Hematopoietic multipotent progenitor cell treated with erythropoietin and hydrocortisone succinate and interleukin-3 and kit ligand, for 4 days (in vitro differentiated cells): ENCODE data around the gene ZHX3.

Experiments used
- DNase-seq: peaks from one replicate; pipeline ENCODE4 v3.0.0-alpha.2; 2015

Gene ZHX3

DNA sequence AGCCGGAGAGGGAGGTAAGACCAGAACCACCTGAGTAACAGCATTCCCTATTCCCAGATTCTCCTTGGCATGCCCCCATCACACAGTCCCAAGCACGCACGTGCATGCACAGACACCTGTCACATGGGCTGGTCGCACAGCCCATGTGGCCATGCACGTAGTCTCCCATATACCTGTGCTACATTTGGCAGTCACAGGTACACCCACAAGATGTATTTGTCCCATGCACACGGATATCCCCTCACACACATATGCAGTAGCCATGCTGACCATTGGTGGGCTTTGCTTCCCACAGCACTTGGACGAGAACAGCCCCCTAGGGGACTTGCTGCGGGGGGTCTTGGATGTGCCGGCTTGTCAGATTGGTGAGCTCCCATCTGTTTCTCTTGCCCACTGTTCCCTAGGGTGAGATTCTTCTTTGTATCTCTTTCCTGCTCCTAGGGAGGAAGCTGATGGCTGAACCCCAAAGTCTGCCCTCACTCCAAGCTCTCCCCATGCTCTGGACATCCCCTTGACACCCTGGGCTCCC lies 148.3 kb downstream of the ZHX3 start:
- no peak for DNase-seq

DNA sequence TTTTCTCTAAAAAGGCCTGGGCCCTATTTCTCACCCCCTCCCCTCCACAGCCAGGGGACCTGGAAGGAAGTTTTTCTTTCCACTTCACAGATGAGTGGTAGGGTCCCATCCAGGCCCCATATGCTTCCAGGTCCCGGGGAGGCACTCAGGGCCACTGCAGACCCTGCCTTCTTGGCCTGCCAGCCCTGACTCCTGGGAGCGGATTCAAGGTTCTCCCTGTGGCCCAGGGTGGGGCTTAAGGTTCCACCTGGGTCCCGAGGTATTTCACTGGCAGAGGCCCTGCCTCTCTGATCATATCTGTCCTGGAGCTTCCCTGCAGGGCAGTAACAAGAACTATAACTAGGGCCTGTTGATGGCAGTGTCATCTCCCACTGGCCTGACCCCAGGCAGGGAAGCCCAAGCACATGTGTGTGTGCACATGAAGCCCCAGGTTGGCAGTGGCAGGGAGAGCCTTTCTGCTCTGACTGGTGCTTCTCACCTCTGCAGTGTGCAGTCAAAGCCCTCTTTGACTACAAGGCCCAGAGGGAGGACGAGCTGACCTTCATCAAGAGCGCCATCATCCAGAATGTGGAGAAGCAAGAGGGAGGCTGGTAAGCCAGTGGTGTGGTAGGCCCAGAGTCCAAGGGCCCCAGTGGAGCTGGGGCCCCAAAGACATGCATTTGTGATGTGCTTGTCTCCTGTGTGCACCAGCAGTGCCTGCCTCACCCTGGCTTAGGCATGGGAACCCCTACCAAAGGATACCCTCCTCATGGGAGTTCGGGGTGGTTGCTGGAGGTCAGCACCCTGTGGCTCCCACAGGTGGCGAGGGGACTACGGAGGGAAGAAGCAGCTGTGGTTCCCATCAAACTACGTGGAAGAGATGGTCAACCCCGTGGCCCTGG lies 149.0 kb downstream of the ZHX3 start:
- DNase-seq: no peak

DNA sequence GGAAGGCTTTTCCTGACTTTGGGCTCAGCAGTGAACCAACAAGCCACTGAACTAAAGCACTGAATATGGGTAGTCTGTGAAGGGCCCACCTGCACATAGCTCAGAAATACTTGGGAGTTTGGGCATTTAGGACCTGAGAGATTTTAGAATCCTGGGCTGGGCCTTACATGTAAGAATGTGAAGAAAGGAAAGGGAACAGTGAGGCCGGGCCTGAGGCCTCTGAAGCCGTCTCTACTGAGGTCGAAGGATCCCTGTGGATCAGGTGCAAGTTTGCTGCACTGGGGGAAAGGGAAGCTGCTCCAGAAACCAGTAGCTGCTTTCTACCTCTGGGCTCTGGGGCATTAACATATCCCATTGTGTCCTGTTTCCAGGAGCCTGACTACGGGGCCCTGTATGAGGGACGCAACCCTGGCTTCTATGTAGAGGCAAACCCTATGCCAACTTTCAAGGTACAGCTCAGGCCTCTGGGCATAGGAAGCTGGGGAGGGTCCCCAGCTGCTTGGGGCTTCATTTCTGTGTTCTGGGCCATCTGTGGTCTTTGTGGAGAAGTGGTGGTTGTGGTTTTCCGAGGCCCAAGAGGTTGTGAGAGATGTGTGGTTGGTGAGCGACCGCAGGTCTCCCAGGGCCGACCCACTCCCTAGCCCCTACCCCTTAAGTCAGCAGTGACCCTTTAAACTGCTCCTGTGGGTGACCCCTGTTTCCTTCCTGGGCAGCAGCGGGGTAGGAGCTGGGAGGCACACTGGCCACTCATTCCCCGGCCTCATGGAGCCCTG lies 149.9 kb downstream of the ZHX3 start:
- DNase-seq: peak; percentile 64

DNA sequence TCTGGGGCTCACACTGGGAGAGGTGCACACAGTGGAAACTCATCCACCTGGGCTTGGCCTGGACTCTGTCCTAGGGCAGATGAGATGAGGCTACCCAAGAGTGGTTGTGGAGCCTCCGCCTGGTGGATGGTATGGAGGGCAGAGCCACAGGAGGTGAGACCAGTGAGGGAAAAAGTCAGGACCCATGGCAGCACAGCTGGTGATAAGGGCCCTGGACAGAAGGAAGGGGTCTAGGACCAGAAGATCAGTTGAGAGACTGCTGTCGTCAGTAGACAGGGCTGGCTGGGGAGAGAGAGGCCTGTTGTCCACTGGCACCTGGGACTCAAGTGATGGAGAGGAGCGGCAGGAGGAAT lies 150.4 kb downstream of the ZHX3 start:
- no peak for DNase-seq

DNA sequence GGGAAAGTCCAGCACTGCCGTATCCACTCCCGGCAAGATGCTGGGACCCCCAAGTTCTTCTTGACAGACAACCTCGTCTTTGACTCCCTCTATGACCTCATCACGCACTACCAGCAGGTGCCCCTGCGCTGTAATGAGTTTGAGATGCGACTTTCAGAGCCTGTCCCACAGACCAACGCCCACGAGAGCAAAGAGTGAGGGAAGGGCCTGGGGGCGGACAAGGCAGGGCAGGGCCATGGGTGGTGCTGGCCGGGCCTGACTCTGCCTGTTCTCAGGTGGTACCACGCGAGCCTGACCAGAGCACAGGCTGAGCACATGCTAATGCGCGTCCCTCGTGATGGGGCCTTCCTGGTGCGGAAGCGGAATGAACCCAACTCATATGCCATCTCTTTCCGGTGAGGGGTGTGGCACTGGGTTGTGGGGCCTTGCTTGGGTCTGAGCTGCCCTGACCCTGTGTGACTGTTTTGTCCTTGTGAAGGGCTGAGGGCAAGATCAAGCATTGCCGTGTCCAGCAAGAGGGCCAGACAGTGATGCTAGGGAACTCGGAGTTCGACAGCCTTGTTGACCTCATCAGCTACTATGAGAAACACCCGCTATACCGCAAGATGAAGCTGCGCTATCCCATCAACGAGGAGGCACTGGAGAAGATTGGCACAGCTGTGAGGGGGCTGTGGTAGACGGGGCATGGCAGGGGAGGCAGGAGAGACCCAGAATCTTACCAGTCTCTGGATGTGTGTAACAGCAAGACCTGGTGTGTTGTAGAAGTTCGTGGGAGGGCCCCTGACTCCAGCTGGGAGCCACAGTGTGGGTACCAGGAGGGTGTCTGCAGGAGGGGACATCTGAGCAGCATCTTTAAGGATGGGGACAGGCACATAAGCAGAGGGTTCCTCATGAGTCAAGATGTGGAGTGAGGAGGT lies 151.1 kb downstream of the ZHX3 start:
- DNase-seq: no peak

GRCh38 chr20:41165001-41165882 lies 152.3 kb downstream of the ZHX3 start:
- no peak for DNase-seq

- DNase-seq: no peak
Measured at GRCh38 chr20:41163821-41164220, 153.7 kb downstream of the ZHX3 start.

GRCh38 chr20:41162396-41162795 lies 155.1 kb downstream of the ZHX3 start:
- DNase-seq: no peak

GRCh38 chr20:41161886-41162285 lies 155.6 kb downstream of the ZHX3 start:
- DNase-seq: no peak

- no peak for DNase-seq
Measured at GRCh38 chr20:41160686-41161085, 156.8 kb downstream of the ZHX3 start.

DNA sequence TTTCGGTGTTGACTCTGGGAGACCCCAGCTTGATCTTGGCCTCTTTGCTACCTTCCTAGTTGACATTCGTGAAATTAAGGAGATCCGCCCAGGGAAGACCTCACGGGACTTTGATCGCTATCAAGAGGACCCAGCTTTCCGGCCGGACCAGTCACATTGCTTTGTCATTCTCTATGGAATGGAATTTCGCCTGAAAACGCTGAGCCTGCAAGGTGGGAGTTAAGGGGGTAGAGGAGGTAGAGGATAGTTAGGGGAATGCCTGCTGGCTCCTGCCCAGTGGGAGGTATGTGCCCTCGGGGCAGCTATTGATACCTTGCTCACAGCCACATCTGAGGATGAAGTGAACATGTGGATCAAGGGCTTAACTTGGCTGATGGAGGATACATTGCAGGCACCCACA lies 158.0 kb downstream of the ZHX3 start:
- no peak for DNase-seq

GRCh38 chr20:41158082-41158625 lies 159.4 kb downstream of the ZHX3 start:
- no peak for DNase-seq

DNA sequence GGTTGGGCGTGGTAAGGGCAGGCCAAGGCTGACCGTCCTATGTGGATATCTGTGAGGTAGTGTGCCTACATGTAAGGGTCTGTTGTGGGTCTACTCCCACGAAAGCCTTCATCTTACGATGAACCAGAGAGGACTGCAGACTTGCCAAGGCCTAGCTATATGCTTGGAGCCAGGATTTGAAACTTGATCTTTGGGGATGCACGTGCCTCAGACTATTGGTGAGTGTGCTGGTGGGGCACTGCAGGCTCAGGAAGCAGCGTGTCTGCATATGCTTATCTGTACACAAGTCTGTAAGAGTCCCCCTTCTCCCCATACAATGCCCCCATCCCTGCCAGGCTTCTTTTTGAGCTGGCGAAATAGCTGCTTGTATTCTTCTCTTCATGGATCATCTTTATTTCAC lies 162.3 kb downstream of the ZHX3 start:
- no peak for DNase-seq

GRCh38 chr20:41154436-41155176 lies 162.9 kb downstream of the ZHX3 start:
- DNase-seq: no peak

DNA sequence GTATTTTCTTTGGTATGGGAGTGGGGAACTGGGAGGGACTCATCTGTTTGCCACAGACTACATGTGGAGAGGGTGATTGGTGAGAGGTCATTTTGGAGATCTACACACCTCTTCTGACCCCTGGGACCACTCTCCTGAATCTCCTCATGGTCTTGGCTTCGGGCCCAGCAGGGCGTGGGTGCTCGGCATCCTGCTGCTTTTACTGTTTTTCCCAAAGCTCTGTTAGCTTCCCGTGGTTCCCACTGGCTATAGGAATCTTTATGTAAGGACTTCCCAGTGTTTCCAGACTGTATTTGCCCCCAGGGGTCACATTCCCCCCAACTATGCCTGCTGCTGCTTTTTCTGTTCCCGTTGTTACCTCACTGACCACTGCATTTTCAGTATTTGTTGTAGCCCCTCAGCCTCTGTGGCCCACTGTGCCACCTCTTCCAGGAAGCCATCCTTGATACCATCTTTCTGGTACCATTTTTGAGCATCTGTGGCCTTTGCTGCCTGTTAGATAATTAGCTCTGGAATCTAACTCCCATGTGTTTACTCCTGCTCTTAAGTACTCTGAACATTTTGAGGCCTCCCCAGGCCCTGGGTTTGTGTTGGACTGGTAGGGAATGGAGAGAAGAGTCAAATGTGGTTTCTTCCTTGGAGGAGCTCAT lies 165.3 kb downstream of the ZHX3 start:
- no peak for DNase-seq

DNA sequence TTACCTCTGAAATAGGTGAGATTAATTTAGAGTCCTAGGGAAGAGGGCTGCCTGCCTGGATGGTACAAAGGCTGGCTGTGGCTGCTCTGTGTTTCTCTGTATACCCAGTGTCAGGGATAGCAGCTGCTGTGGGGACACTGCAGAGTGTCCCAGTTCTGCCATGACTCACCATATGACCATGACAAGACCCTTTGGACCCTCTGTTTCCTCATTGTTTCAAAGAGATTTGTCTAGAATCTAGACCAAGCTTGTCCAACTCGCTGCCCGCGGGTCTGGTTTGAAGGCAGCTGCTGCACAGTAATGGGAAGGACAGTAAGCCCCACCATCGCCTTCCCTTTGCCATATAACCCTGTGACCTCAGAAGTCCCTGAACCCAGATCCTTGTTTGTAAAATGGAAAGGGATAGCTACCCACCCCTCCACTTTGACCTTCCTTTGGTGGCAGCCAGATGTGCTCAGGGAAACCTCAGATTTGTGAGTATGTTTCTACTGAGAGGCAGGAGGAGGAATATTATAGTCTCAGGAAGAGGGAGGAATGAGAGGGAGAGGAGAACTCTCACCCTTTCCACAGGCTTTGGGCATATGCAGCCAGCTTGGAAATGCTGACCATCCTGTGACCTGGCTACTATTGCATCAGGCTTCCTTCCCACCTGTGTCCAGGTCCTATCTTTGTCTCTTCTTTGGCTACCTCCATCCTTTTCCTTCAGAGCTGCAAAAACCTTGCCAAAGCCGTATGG lies 166.2 kb downstream of the ZHX3 start:
- DNase-seq: no peak

DNA sequence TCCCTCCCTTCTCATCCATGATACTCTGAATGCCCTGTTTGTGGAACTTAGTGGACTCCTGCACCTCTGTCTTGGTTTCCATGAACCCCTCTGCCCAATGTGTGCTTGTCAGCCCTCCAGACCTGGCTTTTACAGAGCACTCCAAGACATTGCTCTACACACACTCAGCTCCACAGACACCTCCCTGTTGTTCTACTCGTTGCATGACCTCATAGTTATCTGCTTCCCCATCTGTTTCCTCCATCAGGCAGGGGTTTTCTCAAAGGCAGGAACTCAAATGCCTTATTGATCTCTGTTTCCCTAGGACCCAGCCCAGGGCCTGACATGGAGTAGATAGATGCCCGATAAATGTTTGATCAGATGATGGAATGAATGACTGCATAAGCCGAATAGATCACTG lies 166.9 kb downstream of the ZHX3 start:
- peak; percentile 76 for DNase-seq

DNA sequence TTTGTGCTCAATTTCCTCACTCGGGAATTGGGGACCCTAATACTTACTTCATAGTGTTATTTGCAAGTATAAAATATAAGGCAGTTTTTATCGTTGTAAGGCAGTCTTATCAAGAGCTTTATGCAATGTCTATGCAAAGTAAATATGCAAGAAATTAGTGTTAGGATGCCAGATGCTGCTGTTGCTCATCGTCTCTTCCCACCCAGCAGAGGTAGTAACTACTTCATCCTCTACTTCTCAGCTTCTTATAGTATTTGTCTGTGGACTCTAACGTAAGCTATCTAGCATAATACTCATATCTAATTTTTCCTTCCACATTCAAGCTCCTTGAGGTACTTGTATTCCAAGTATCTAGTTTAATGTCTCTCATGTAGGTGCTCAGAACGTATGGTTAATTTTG lies 168.6 kb downstream of the ZHX3 start:
- DNase-seq: no peak

DNA sequence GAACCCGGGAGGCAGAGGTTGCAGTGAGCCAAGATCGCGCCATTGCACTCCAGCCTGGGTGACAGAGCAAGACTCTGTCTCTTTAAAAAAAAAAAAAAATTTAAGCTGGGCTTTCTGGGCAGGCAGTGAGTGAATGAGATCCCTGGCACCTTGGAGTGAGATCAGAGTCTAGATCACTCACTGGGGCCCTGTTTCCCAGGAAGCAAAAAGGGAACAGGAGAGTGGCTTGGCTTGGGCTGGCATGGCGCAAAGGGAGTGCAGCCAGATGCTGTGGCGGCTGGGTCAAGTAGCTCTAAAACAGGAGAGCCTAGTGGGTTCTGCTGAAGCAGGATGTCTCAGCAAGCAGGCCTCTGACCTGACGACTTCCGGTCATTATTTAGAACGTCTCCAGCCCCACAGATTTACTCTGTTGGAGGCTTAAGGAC lies 169.8 kb downstream of the ZHX3 start:
- DNase-seq: no peak
